8988T (cell line): ENCODE results near the gene CCDC81.
"Not testable (repeated sequence)": the region's sequence is repeated elsewhere in the genome, so short reads cannot be mapped to it uniquely, and the experiment has no call there.

Experiments
- DNase-seq: peaks from one replicate; pipeline ENCODE4 v3.0.0; 2011

CCDC81 gene

GRCh38 chr11:86390487-86390886, 15.8 kb downstream of the CCDC81 start:
- DNase-seq = no peak

- DNase-seq = no peak
Observed at GRCh38 chr11:86395061-86395551, 20.4 kb downstream of the CCDC81 start.

GRCh38 chr11:86396396-86396795, 21.7 kb downstream of the CCDC81 start:
- DNase-seq = peak; percentile 24

GRCh38 chr11:86397351-86397750, 22.7 kb downstream of the CCDC81 start:
- no peak for DNase-seq

- no peak for DNase-seq
Observed at GRCh38 chr11:86398106-86398505, 23.4 kb downstream of the CCDC81 start.

GRCh38 chr11:86403458-86403857, 28.8 kb downstream of the CCDC81 start:
- DNase-seq = no peak

GRCh38 chr11:86408845-86409244, 34.2 kb downstream of the CCDC81 start:
- no peak for DNase-seq

- DNase-seq = no peak
Observed at GRCh38 chr11:86414032-86414431, 39.3 kb downstream of the CCDC81 start.

GRCh38 chr11:86415026-86415425, 40.3 kb downstream of the CCDC81 start:
- DNase-seq = no peak

- DNase-seq = no peak
Observed at GRCh38 chr11:86416494-86416893, 41.8 kb downstream of the CCDC81 start.

- DNase-seq = not testable (repeated sequence)
Observed at GRCh38 chr11:86416951-86417350, 42.3 kb downstream of the CCDC81 start.

GRCh38 chr11:86418106-86418505, 43.4 kb downstream of the CCDC81 start:
- no peak for DNase-seq

- no peak for DNase-seq
Observed at GRCh38 chr11:86418513-86418912, 43.8 kb downstream of the CCDC81 start.

GRCh38 chr11:86418917-86419316, 44.2 kb downstream of the CCDC81 start:
- DNase-seq = no peak

- DNase-seq = no peak
Observed at GRCh38 chr11:86421946-86422345, 47.3 kb downstream of the CCDC81 start.

- DNase-seq = no peak
Observed at GRCh38 chr11:86422371-86422770, 47.7 kb downstream of the CCDC81 start.

- DNase-seq = not testable (repeated sequence)
Observed at GRCh38 chr11:86423488-86423887, 48.8 kb downstream of the CCDC81 start.

GRCh38 chr11:86427441-86427840, 52.8 kb downstream of the CCDC81 start:
- no peak for DNase-seq

- DNase-seq = peak; percentile 74
Observed at GRCh38 chr11:86431258-86431657, 56.6 kb downstream of the CCDC81 start.

GRCh38 chr11:86433361-86434095, 58.8 kb downstream of the CCDC81 start:
- not testable (repeated sequence) for DNase-seq

GRCh38 chr11:86435711-86436110, 61.0 kb downstream of the CCDC81 start:
- DNase-seq = no peak

GRCh38 chr11:86438685-86439084, 64.0 kb downstream of the CCDC81 start:
- DNase-seq = no peak

- no peak for DNase-seq
Observed at GRCh38 chr11:86440305-86440716, 65.6 kb downstream of the CCDC81 start.

GRCh38 chr11:86440843-86441242, 66.2 kb downstream of the CCDC81 start:
- DNase-seq = no peak

GRCh38 chr11:86442420-86442819, 67.7 kb downstream of the CCDC81 start:
- DNase-seq = no peak
